Central memory CD4-positive, alpha-beta T cell (primary cell): Measurements from ENCODE around the gene SLC24A3.

Experiments used
- DNase-seq: peaks from one replicate; pipeline ENCODE4 v3.0.0; 2022

SLC24A3 gene

GRCh38 chr20:19431316-19431700 is 218.9 kb downstream of the SLC24A3 start:
- no peak for DNase-seq

- DNase-seq = no peak
These were observed 219.5 kb downstream of the SLC24A3 start for GRCh38 chr20:19431906-19432305.

- DNase-seq = no peak
These were observed 221.2 kb downstream of the SLC24A3 start for GRCh38 chr20:19433371-19434350.

GRCh38 chr20:19435316-19435715 is 222.9 kb downstream of the SLC24A3 start:
- no peak for DNase-seq

- no peak for DNase-seq
These were observed 223.4 kb downstream of the SLC24A3 start for GRCh38 chr20:19435821-19436220.

- DNase-seq = no peak
These were observed 226.0 kb downstream of the SLC24A3 start for GRCh38 chr20:19438488-19438887.

GRCh38 chr20:19440660-19441527 is 228.5 kb downstream of the SLC24A3 start:
- no peak for DNase-seq

GRCh38 chr20:19446246-19446645 is 233.8 kb downstream of the SLC24A3 start:
- DNase-seq = no peak

GRCh38 chr20:19448632-19449031 is 236.2 kb downstream of the SLC24A3 start:
- DNase-seq = no peak

GRCh38 chr20:19449051-19449450 is 236.6 kb downstream of the SLC24A3 start:
- no peak for DNase-seq

GRCh38 chr20:19451231-19451922 is 238.9 kb downstream of the SLC24A3 start:
- no peak for DNase-seq

- DNase-seq = no peak
These were observed 239.5 kb downstream of the SLC24A3 start for GRCh38 chr20:19451923-19452295.

GRCh38 chr20:19453410-19453809 is 241.0 kb downstream of the SLC24A3 start:
- no peak for DNase-seq

GRCh38 chr20:19453862-19454261 is 241.4 kb downstream of the SLC24A3 start:
- no peak for DNase-seq

- no peak for DNase-seq
These were observed 244.4 kb downstream of the SLC24A3 start for GRCh38 chr20:19456595-19457395.

GRCh38 chr20:19457611-19458010 is 245.2 kb downstream of the SLC24A3 start:
- DNase-seq = no peak

- no peak for DNase-seq
These were observed 247.9 kb downstream of the SLC24A3 start for GRCh38 chr20:19460386-19460785.

GRCh38 chr20:19462491-19462890 is 250.0 kb downstream of the SLC24A3 start:
- DNase-seq = no peak

GRCh38 chr20:19463597-19463996 is 251.2 kb downstream of the SLC24A3 start:
- no peak for DNase-seq

- no peak for DNase-seq
These were observed 253.1 kb downstream of the SLC24A3 start for GRCh38 chr20:19465536-19465935.

- DNase-seq = no peak
These were observed 253.9 kb downstream of the SLC24A3 start for GRCh38 chr20:19466206-19466928.
